OCI-LY7 (cell line): Measurements from ENCODE around the gene CAND2. TPM values are rescaled to one million over a fixed set of nuclear protein-coding genes. Genes with fewer than 3 reads are reported as not detected.

Experiments used
- BruUV-seq: library from RNA; stranded (reverse); fragments of 400-500 nt; replicated peaks from 2 replicates; lab custom pipeline; 2021; lab: Mats Ljungman, UMichigan
- CTCF ChIA-PET: fragments of 300-600 bp; sonication (Branson Sonifier 250); formaldehyde crosslinking; loops from one replicate; lab custom pipeline; 2022; ENCODE audit warnings: antibody characterized with exemption; ENCODE audit not compliant: unreplicated experiment; lab: Charles Lee
- POLR2A ChIA-PET: fragments of 300-600 bp; sonication (Branson Sonifier 250); formaldehyde crosslinking; loops from one replicate; lab custom pipeline; 2022; ENCODE audit warnings: antibody characterized with exemption; lab: Charles Lee
- DNase-seq: peaks from one replicate; pipeline ENCODE4 v3.0.0-alpha.2; 2015; ENCODE audit warnings: low spot score
- H2AFZ ChIP-seq: fragments of 200-600 bp; sonication (generic), shearing (Covaris generic); 2 replicates; pipeline ENCODE4 v1.6.1; 2014; ENCODE audit warnings: mild to moderate bottlenecking, antibody characterized with exemption, low read length, moderate library complexity
- H3K27ac ChIP-seq: fragments of 200-600 bp; sonication (generic); 2 replicates; pipeline ENCODE4 v1.5.1; 2014; ENCODE audit warnings: mixed run types, low read depth, mild to moderate bottlenecking, moderate library complexity, low read length, inconsistent platforms; ENCODE audit not compliant: poor library complexity, severe bottlenecking
- H3K36me3 ChIP-seq: fragments of 200-600 bp; sonication (generic); 2 replicates; pipeline ENCODE4 v1.6.1; 2014; ENCODE audit warnings: mild to moderate bottlenecking, antibody characterized with exemption, low read length, moderate library complexity, mixed read lengths; ENCODE audit not compliant: insufficient read depth
- H3K4me1 ChIP-seq: fragments of 200-600 bp; sonication (generic); 2 replicates; pipeline ENCODE4 v1.5.1; 2014; ENCODE audit warnings: mild to moderate bottlenecking, low read length; ENCODE audit not compliant: insufficient read depth, poor library complexity, severe bottlenecking
- H3K4me2 ChIP-seq: fragments of 200-600 bp; sonication (generic); 2 replicates; pipeline ENCODE4 v1.6.1; 2014; ENCODE audit warnings: mild to moderate bottlenecking, low read length
- H3K4me3 ChIP-seq: fragments of 200-600 bp; sonication (generic); 2 replicates; pipeline ENCODE4 v1.5.1; 2014; ENCODE audit warnings: mild to moderate bottlenecking, low read depth, low read length; ENCODE audit not compliant: poor library complexity, severe bottlenecking
- H3K79me2 ChIP-seq: fragments of 200-600 bp; sonication (generic); 2 replicates; pipeline ENCODE4 v1.6.1; 2016; ENCODE audit warnings: low read depth, mild to moderate bottlenecking, low read length, moderate library complexity, mixed read lengths; ENCODE audit not compliant: insufficient read depth
- H3K9me2 ChIP-seq: fragments of 200-600 bp; sonication (generic); 2 replicates; pipeline ENCODE4 v1.6.1; 2016; ENCODE audit warnings: mild to moderate bottlenecking, low read length, mixed read lengths; ENCODE audit not compliant: insufficient read depth
- H3K9me3 ChIP-seq: fragments of 200-600 bp; sonication (generic); 2 replicates; pipeline ENCODE4 v1.6.1; 2014; ENCODE audit warnings: mild to moderate bottlenecking, mixed run types, low read length, mixed read lengths
- H4K20me1 ChIP-seq: fragments of 200-600 bp; sonication (generic); 2 replicates; pipeline ENCODE4 v1.6.1; 2014; ENCODE audit warnings: mild to moderate bottlenecking, antibody characterized with exemption, low read length, moderate library complexity, mixed read lengths; ENCODE audit not compliant: insufficient read depth
- EZH2phosphoT487 ChIP-seq: fragments of 200-600 bp; sonication (generic); IDR thresholded peaks from 2 replicates; pipeline ENCODE4 v1.6.1; 2018; ENCODE audit warnings: low read depth, borderline replicate concordance, mild to moderate bottlenecking, mixed run types, antibody characterized with exemption, low read length, moderate library complexity, mixed read lengths
- intact Hi-C: fragments of 100-400 bp; cut with micrococcal nuclease; formaldehyde crosslinking; loops from one replicate; pipeline ENCODE4 v1.10.0; 2022; ENCODE audit not compliant: unreplicated experiment
- total RNA-seq, 2 experiments: library from RNA; depleted of rRNA in 1 of 2; stranded (reverse); fragments of >200 nt in 1 of 2; shearing (Covaris generic) in 1 of 2; gene quantifications; 2 replicates each; pipeline ENCODE4 v1.2.3, GENCODE V29; 2014 to 2022
- TF ChIP-seq, protein P1 (sequence below): fragments of 200-600 bp; sonication (generic); conservative IDR thresholded peaks from 2 replicates; pipeline ENCODE4 v1.5.1; 2014; ENCODE audit warnings: mild to moderate bottlenecking, antibody characterized with exemption, low read length, moderate library complexity, mixed read lengths

The CAND2 gene
- total RNA-seq, 2 experiments from 2014 or later, result 4.1 to 11.0 TPM

DNA sequence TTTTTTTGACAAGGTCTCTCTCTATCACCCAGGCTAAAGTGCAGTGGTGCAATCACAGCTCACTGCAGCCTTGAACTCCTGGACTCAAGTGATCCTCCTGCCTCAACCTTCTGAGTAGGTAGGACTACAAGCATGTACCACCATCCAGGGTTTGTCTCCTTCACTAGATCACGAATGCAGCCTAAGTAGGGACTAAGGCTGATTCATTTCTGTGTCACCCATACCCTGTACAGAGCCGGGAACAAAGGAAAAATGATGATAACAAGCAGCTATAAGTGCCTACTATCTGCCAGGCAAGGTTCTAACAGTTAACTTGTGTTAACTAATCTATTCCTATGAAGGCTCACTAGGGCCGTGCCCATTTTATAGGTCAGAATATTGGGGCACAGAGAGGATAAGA is 44.4 kb upstream of the CAND2 start:
- no peak for DNase-seq
- Histone ChIP-seq H3K4me1 (peaks cover 60% of the 10 kb centered on the region), H3K27ac (no peak overlapping the region), H2AFZ (peak overlapping the region; percentile 24; the same call in 1 of the 2 replicates), H3K4me3 (no peak overlapping the region), H3K79me2 (no peaks in the 10 kb centered on the region), H3K9me3 (no peaks in the 10 kb centered on the region), H3K36me3 (no peaks in the 10 kb centered on the region), H4K20me1 (no peaks in the 10 kb centered on the region), H3K4me2 (0 out of 2 replicates have a peak overlapping the region, but pooled peaks have one; percentile 51), H3K9me2 (no peaks in the 10 kb centered on the region)
- TF ChIP-seq, protein P1, sequence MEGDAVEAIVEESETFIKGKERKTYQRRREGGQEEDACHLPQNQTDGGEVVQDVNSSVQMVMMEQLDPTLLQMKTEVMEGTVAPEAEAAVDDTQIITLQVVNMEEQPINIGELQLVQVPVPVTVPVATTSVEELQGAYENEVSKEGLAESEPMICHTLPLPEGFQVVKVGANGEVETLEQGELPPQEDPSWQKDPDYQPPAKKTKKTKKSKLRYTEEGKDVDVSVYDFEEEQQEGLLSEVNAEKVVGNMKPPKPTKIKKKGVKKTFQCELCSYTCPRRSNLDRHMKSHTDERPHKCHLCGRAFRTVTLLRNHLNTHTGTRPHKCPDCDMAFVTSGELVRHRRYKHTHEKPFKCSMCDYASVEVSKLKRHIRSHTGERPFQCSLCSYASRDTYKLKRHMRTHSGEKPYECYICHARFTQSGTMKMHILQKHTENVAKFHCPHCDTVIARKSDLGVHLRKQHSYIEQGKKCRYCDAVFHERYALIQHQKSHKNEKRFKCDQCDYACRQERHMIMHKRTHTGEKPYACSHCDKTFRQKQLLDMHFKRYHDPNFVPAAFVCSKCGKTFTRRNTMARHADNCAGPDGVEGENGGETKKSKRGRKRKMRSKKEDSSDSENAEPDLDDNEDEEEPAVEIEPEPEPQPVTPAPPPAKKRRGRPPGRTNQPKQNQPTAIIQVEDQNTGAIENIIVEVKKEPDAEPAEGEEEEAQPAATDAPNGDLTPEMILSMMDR, result no peak
- TF ChIP-seq EZH2phosphoT487, result no peak
- ChIA-PET CTCF (no interaction called here), POLR2A (interaction anchor here (0.7 kb wide), 2 partner anchors 10 to 52 kb away, joined by 3 to 4 read pairs; no protein-coding TSS in a partner anchor)
- intact Hi-C loops, result no loop called here
- no TSS peak for BruUV-seq

DNA sequence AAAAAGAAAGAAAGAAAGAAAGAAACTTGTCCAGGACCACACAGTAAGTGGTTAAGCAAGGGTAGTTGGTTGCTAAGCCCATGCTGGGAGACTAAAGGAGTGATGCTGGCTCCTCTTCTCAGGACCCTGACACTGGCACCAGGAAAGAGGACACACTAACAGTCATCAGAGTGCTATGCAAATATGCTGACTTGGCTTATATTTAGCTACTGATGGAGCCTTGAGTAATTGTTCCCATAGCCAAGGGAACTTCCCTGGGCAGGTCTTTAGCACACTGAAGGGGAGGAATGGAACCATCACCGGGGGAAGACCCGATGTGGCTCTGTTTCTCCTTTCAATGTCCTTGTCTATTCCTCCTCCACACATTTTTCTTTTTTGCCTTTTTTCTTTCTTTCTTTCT is 43.7 kb upstream of the CAND2 start:
- Histone ChIP-seq H3K4me2 (peak overlapping the region; percentile 51), H3K9me3 (no peaks in the 10 kb centered on the region), H3K79me2 (no peaks in the 10 kb centered on the region), H4K20me1 (no peaks in the 10 kb centered on the region), H3K36me3 (no peaks in the 10 kb centered on the region), H3K9me2 (no peaks in the 10 kb centered on the region), H3K4me3 (no peak overlapping the region), H3K4me1 (peaks cover 63% of the 10 kb centered on the region), H2AFZ (no peak overlapping the region), H3K27ac (no peak overlapping the region)
- no peak for TF ChIP-seq EZH2phosphoT487
- TF ChIP-seq, protein P1, result no peak
- ChIA-PET CTCF (no interaction called here), POLR2A (interaction anchor here (0.7 to 0.8 kb wide), 3 partner anchors 51 to 187 kb away, joined by 3 read pairs; no protein-coding TSS in a partner anchor)
- no TSS peak for BruUV-seq
- intact Hi-C loops, result no loop called here
- DNase-seq, result peak; percentile 44

DNA sequence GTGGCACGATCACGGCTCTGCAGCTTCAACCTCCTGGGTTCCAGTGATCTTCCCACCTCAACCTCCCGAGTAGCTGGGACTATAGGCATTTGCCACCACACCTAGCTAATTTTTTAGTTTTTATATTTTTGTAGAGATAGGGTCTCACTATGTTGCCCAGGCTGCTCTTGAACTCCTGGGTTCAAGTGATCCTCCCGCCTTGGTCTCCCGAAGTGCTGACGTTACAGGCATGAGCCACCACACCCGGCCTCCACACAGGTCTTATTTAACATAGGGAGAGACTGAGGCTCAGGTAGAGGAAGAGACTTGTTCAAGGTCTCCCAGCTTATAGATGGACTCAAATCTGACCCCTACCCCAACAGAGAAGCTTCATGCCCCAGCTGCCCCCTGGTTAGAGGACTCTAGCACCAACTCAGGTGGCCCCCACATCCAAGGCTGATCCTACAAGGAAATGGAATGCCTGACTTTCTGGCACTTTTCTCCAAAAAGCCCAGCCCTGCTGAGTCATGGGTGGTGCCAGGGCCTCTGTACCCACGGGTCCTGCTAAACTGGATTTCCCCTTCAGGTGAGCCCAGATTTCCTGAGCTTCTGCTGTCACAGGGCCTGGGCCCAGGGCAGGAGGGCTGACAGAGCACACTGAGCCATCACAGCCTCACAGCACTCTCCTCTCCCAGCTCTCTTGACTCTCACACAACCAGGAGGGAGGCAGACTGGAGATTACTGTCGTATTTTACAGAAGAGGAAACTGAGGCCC is 43.0 kb upstream of the CAND2 start:
- BruUV-seq, result no TSS peak
- ChIA-PET POLR2A (interaction anchor here (0.8 kb wide), 1 partner anchor 54 kb away, joined by 3 read pairs; no protein-coding TSS in a partner anchor), CTCF (no interaction called here)
- H3K4me1 ChIP-seq, result peaks cover 59% of the 10 kb centered on the region
- no peaks in the 10 kb centered on the region for H4K20me1 ChIP-seq
- H3K4me3 ChIP-seq, result no peak overlapping the region
- H3K36me3 ChIP-seq, result no peaks in the 10 kb centered on the region
- H3K79me2 ChIP-seq, result no peaks in the 10 kb centered on the region
- no peak overlapping the region for H2AFZ ChIP-seq
- H3K4me2 ChIP-seq, result no peak overlapping the region
- no peaks in the 10 kb centered on the region for H3K9me2 ChIP-seq
- H3K9me3 ChIP-seq, result no peaks in the 10 kb centered on the region
- no peak for TF ChIP-seq EZH2phosphoT487
- TF ChIP-seq, protein P1, result no peak
- no peak for DNase-seq
- no peak overlapping the region for H3K27ac ChIP-seq
- intact Hi-C loops, result no loop called here
